Measurements from ENCODE around the gene METAP1D.

Gene METAP1D

GRCh38 chr2:172098650-172099471 is 99.1 kb downstream of the METAP1D start:
- Histone ChIP-seq H3K4me1 (ENCODE audit: control insufficient read depth, insufficient read depth, low read length, poor library complexity, severe bottlenecking) (peaks cover 39% of the 10 kb centered on the region), H3K36me3 (ENCODE audit: control insufficient read depth, insufficient read depth, low read length) (peaks cover 4% of the 10 kb centered on the region), H3K4me3 (ENCODE audit: extremely low read depth, insufficient read depth, low read length, poor library complexity, severe bottlenecking) (peak overlapping the region; percentile 61), H3K27ac (ENCODE audit: low read depth, low read length, severe bottlenecking) (peak overlapping the region; percentile 92), H3K9me3 (ENCODE audit: control insufficient read depth, low read length) (no peaks in the 10 kb centered on the region)
- WGBS, 2 experiments (ENCODE audit: insufficient coverage in 2 of 2): 3 to 4% methylated on average over 43 to 54 of the region's 61 CpGs

GRCh38 chr2:172099472-172100079 is 99.8 kb downstream of the METAP1D start:
- H3K27ac ChIP-seq (ENCODE audit: low read depth, low read length, severe bottlenecking): peak overlapping the region; percentile 92
- WGBS, 2 experiments (ENCODE audit: insufficient coverage in 2 of 2): 0% methylated on average over 8 to 9 of the region's 13 CpGs
- H3K4me3 ChIP-seq (ENCODE audit: extremely low read depth, insufficient read depth, low read length, poor library complexity, severe bottlenecking): peak overlapping the region; percentile 61
- peaks cover 39% of the 10 kb centered on the region for H3K4me1 ChIP-seq (ENCODE audit: control insufficient read depth, insufficient read depth, low read length, poor library complexity, severe bottlenecking)
- H3K36me3 ChIP-seq (ENCODE audit: control insufficient read depth, insufficient read depth, low read length): peaks cover 4% of the 10 kb centered on the region
- no peaks in the 10 kb centered on the region for H3K9me3 ChIP-seq (ENCODE audit: control insufficient read depth, low read length)

- peak overlapping the region; percentile 61 for H3K4me3 ChIP-seq (ENCODE audit: extremely low read depth, insufficient read depth, low read length, poor library complexity, severe bottlenecking)
- peak overlapping the region; percentile 59 for H3K27ac ChIP-seq (ENCODE audit: low read depth, low read length, severe bottlenecking)
- WGBS, 2 experiments (ENCODE audit: insufficient coverage in 2 of 2): 2% methylated on average over 47 to 50 of the region's 72 CpGs
- H3K4me1 ChIP-seq (ENCODE audit: control insufficient read depth, insufficient read depth, low read length, poor library complexity, severe bottlenecking): peaks cover 35% of the 10 kb centered on the region
- H3K36me3 ChIP-seq (ENCODE audit: control insufficient read depth, insufficient read depth, low read length): peaks cover 4% of the 10 kb centered on the region
- H3K9me3 ChIP-seq (ENCODE audit: control insufficient read depth, low read length): no peaks in the 10 kb centered on the region
Measured at GRCh38 chr2:172100080-172100934, 100.6 kb downstream of the METAP1D start.

GRCh38 chr2:172100935-172101820 is 101.4 kb downstream of the METAP1D start:
- H3K4me1 ChIP-seq (ENCODE audit: control insufficient read depth, insufficient read depth, low read length, poor library complexity, severe bottlenecking): peaks cover 31% of the 10 kb centered on the region
- 2 to 3% methylated on average over 47 to 50 of the region's 54 CpGs for WGBS, 2 experiments (ENCODE audit: insufficient coverage in 2 of 2)
- no peaks in the 10 kb centered on the region for H3K9me3 ChIP-seq (ENCODE audit: control insufficient read depth, low read length)
- H3K4me3 ChIP-seq (ENCODE audit: extremely low read depth, insufficient read depth, low read length, poor library complexity, severe bottlenecking): peak overlapping the region; percentile 61
- peaks cover 4% of the 10 kb centered on the region for H3K36me3 ChIP-seq (ENCODE audit: control insufficient read depth, insufficient read depth, low read length)
- peak overlapping the region; percentile 59 for H3K27ac ChIP-seq (ENCODE audit: low read depth, low read length, severe bottlenecking)

- H3K36me3 ChIP-seq (ENCODE audit: control insufficient read depth, insufficient read depth, low read length): peaks cover 4% of the 10 kb centered on the region
- WGBS, 2 experiments (ENCODE audit: insufficient coverage in 2 of 2): 0 to 2% methylated on average over 18 to 23 of the region's 36 CpGs
Measured at GRCh38 chr2:172101821-172102390, 102.2 kb downstream of the METAP1D start.

GRCh38 chr2:172102391-172103359 is 102.9 kb downstream of the METAP1D start, which contains the start of gene DLX2:
Gene DLX2, minus strand, starts transcription at chr2:172102900. Its CDS starts 362 bp downstream, at chr2:172102538.
- no peaks in the 10 kb centered on the region for H3K9me3 ChIP-seq (ENCODE audit: control insufficient read depth, low read length)
- H3K4me1 ChIP-seq (ENCODE audit: control insufficient read depth, insufficient read depth, low read length, poor library complexity, severe bottlenecking): peaks cover 17% of the 10 kb centered on the region
- 1% methylated on average over 57 to 60 of the region's 74 CpGs for WGBS, 2 experiments (ENCODE audit: insufficient coverage in 2 of 2)
- H3K4me3 ChIP-seq (ENCODE audit: extremely low read depth, insufficient read depth, low read length, poor library complexity, severe bottlenecking): peak within 1 kb of the TSS; percentile 61
- peaks cover 4% of the 10 kb centered on the region for H3K36me3 ChIP-seq (ENCODE audit: control insufficient read depth, insufficient read depth, low read length)
- H3K27ac ChIP-seq (ENCODE audit: low read depth, low read length, severe bottlenecking): peak within 1 kb of the TSS; percentile 59

More at GRCh38 chr2:172101821-172102390, 102.2 kb downstream of the METAP1D start:
- Histone ChIP-seq H3K4me3 (ENCODE audit: extremely low read depth, insufficient read depth, low read length, poor library complexity, severe bottlenecking) (peak overlapping the region; percentile 61), H3K9me3 (ENCODE audit: control insufficient read depth, low read length) (no peaks in the 10 kb centered on the region), H3K27ac (ENCODE audit: low read depth, low read length, severe bottlenecking) (peak overlapping the region; percentile 59), H3K4me1 (ENCODE audit: control insufficient read depth, insufficient read depth, low read length, poor library complexity, severe bottlenecking) (peaks cover 24% of the 10 kb centered on the region)

GRCh38 chr2:172103471-172104272 is 103.9 kb downstream of the METAP1D start:
- peak overlapping the region; percentile 61 for H3K4me3 ChIP-seq (ENCODE audit: extremely low read depth, insufficient read depth, low read length, poor library complexity, severe bottlenecking)
- peaks cover 4% of the 10 kb centered on the region for H3K36me3 ChIP-seq (ENCODE audit: control insufficient read depth, insufficient read depth, low read length)
- peak overlapping the region; percentile 29 for H3K27ac ChIP-seq (ENCODE audit: low read depth, low read length, severe bottlenecking)
- peaks cover 7% of the 10 kb centered on the region for H3K4me1 ChIP-seq (ENCODE audit: control insufficient read depth, insufficient read depth, low read length, poor library complexity, severe bottlenecking)
- H3K9me3 ChIP-seq (ENCODE audit: control insufficient read depth, low read length): no peaks in the 10 kb centered on the region
- 2 to 3% methylated on average over 5 to 6 of the region's 25 CpGs for WGBS, 2 experiments (ENCODE audit: insufficient coverage in 2 of 2)

GRCh38 chr2:172105471-172106107 is 105.8 kb downstream of the METAP1D start:
- Histone ChIP-seq H3K4me1 (ENCODE audit: control insufficient read depth, insufficient read depth, low read length, poor library complexity, severe bottlenecking) (peaks cover 4% of the 10 kb centered on the region), H3K9me3 (ENCODE audit: control insufficient read depth, low read length) (no peaks in the 10 kb centered on the region), H3K27ac (ENCODE audit: low read depth, low read length, severe bottlenecking) (no peak overlapping the region), H3K4me3 (ENCODE audit: extremely low read depth, insufficient read depth, low read length, poor library complexity, severe bottlenecking) (peak overlapping the region; percentile 23), H3K36me3 (ENCODE audit: control insufficient read depth, insufficient read depth, low read length) (no peaks in the 10 kb centered on the region)
- 25 to 33% methylated on average over 12 to 19 of the region's 23 CpGs for WGBS, 2 experiments (ENCODE audit: insufficient coverage in 2 of 2)
